Measurements from ENCODE around the gene PVRIG. TPM values are rescaled to one million over a fixed set of nuclear protein-coding genes. Genes with fewer than 3 reads are reported as not detected.

PVRIG gene
- not detected in 5 replicates for total RNA-seq (2022; extraction: Qiagen RNA extraction; ENCODE audit: low read depth)

GRCh38 chr7:100219801-100220585, at the start of gene PVRIG:
TSS of gene PVRIG (plus strand) at chr7:100219949. CDS start at chr7:100219971, 22 bp downstream.

GRCh38 chr7:100177045-100178001, 42.4 kb upstream of the PVRIG start, which contains the start of the genes GPC2 and STAG3:
TSS of gene GPC2 (minus strand) at chr7:100177381. CDS start at chr7:100177199, 182 bp downstream.
TSS of gene STAG3 (plus strand) at chr7:100177918. CDS start at chr7:100180557, 2,639 bp downstream.

Other genes starting within 250 kb of the PVRIG start
- gene AZGP1, start 243.9 kb upstream of the PVRIG start, total RNA-seq (2022; extraction: Qiagen RNA extraction; ENCODE audit: low read depth) = 0.23 TPM in 1 of 5 replicates, not detected in the others
- 8.0 to 12.2 TPM (median 10.6 TPM) in 5 replicates for gene ZKSCAN1, start 204.4 kb upstream of the PVRIG start, total RNA-seq (2022; extraction: Qiagen RNA extraction; ENCODE audit: low read depth)
- 9.5 to 11.9 TPM (median 9.9 TPM) in 5 replicates for gene ZSCAN21, start 170.2 kb upstream of the PVRIG start, total RNA-seq (2022; extraction: Qiagen RNA extraction; ENCODE audit: low read depth)
- gene ZNF3, start 138.2 kb upstream of the PVRIG start, total RNA-seq (2022; extraction: Qiagen RNA extraction; ENCODE audit: low read depth) = 19.1 to 27.5 TPM (median 22.3 TPM) in 5 replicates
- 169 to 186 TPM (median 179 TPM) in 5 replicates for gene COPS6, start 131.0 kb upstream of the PVRIG start, total RNA-seq (2022; extraction: Qiagen RNA extraction; ENCODE audit: low read depth)
- 236 to 264 TPM (median 254 TPM) in 5 replicates for gene MCM7, start 118.6 kb upstream of the PVRIG start, total RNA-seq (2022; extraction: Qiagen RNA extraction; ENCODE audit: low read depth)
- gene AP4M1, start 118.3 kb upstream of the PVRIG start, total RNA-seq (2022; extraction: Qiagen RNA extraction; ENCODE audit: low read depth) = 13.8 to 17.6 TPM (median 15.3 TPM) in 5 replicates
- gene TAF6, start 100.6 kb upstream of the PVRIG start, total RNA-seq (2022; extraction: Qiagen RNA extraction; ENCODE audit: low read depth) = 54.0 to 75.4 TPM (median 65.5 TPM) in 5 replicates
- 8.6 to 13.2 TPM (median 11.4 TPM) in 5 replicates for gene CNPY4, start 100.3 kb upstream of the PVRIG start, total RNA-seq (2022; extraction: Qiagen RNA extraction; ENCODE audit: low read depth)
- gene MBLAC1, start 93.0 kb upstream of the PVRIG start, total RNA-seq (2022; extraction: Qiagen RNA extraction; ENCODE audit: low read depth) = 2.3 to 3.1 TPM (median 2.7 TPM) in 5 replicates
- 163 to 183 TPM (median 169 TPM) in 5 replicates for gene LAMTOR4, start 71.0 kb upstream of the PVRIG start, total RNA-seq (2022; extraction: Qiagen RNA extraction; ENCODE audit: low read depth)
- gene TRAPPC14, start 61.2 kb upstream of the PVRIG start, total RNA-seq (2022; extraction: Qiagen RNA extraction; ENCODE audit: low read depth) = 9.6 to 15.3 TPM (median 14.0 TPM) in 5 replicates
- gene GAL3ST4, start 51.3 kb upstream of the PVRIG start, total RNA-seq (2022; extraction: Qiagen RNA extraction; ENCODE audit: low read depth) = 0.10 to 0.26 TPM (median 0.18 TPM) in 4 of 5 replicates, not detected in the other
- 0.70 to 1.4 TPM (median 1.2 TPM) in 5 replicates for gene GPC2, start 42.6 kb upstream of the PVRIG start, total RNA-seq (2022; extraction: Qiagen RNA extraction; ENCODE audit: low read depth)
- gene STAG3, start 42.0 kb upstream of the PVRIG start, total RNA-seq (2022; extraction: Qiagen RNA extraction; ENCODE audit: low read depth) = 0.08 to 0.27 TPM (median 0.14 TPM) in 4 of 5 replicates, not detected in the other
- gene SPDYE3, start 87.8 kb downstream of the PVRIG start, total RNA-seq (2022; extraction: Qiagen RNA extraction; ENCODE audit: low read depth) = not detected in 5 replicates
- gene PILRB, start 138.2 kb downstream of the PVRIG start, total RNA-seq (2022; extraction: Qiagen RNA extraction; ENCODE audit: low read depth) = 20.2 to 38.1 TPM (median 31.9 TPM) in 5 replicates
- 3.4 to 5.8 TPM (median 5.2 TPM) in 5 replicates for gene PILRA, start 153.5 kb downstream of the PVRIG start, total RNA-seq (2022; extraction: Qiagen RNA extraction; ENCODE audit: low read depth)
- 1.2 to 1.8 TPM (median 1.5 TPM) in 5 replicates for gene ZCWPW1, start 208.8 kb downstream of the PVRIG start, total RNA-seq (2022; extraction: Qiagen RNA extraction; ENCODE audit: low read depth)
- gene MEPCE, start 209.9 kb downstream of the PVRIG start, total RNA-seq (2022; extraction: Qiagen RNA extraction; ENCODE audit: low read depth) = 39.3 to 50.6 TPM (median 43.3 TPM) in 5 replicates
- gene PPP1R35, start 216.5 kb downstream of the PVRIG start, total RNA-seq (2022; extraction: Qiagen RNA extraction; ENCODE audit: low read depth) = 27.7 to 53.3 TPM (median 48.9 TPM) in 5 replicates
- gene SPACDR, start 244.3 kb downstream of the PVRIG start, total RNA-seq (2022; extraction: Qiagen RNA extraction; ENCODE audit: low read depth) = 0.45 to 0.90 TPM (median 0.75 TPM) in 4 of 5 replicates, not detected in the other

All from A549 treated with DMSO at 1 μM for 4 hours (cell line).